T-helper 17 cell (primary cell): ENCODE results near the gene IGHMBP2. TPM values are rescaled to one million over a fixed set of nuclear protein-coding genes. Genes with fewer than 3 reads are reported as not detected.

ENCODE experiments used
- ATAC-seq: fragments of 150-1000 bp; cut with Tn5 transposase; 2 replicates; pipeline ENCODE4 v1.10.0; 2021; ENCODE audit warnings: mild to moderate bottlenecking, moderate library complexity
- DNase-seq, 3 donors: peaks; one replicate each; pipeline versions ENCODE4 v3.0.0 to v3.0.0-alpha.2; 2020 to 2021
- H3K9me3 ChIP-seq: one replicate; pipeline ENCODE4 v1.7.0; 2013; ENCODE audit warnings: low read length, mild to moderate bottlenecking; ENCODE audit not compliant: control insufficient read depth, poor library complexity, severe bottlenecking
- H3K27ac Mint-ChIP-seq: one replicate; pipeline ENCODE4 v1.8.0; 2022; ENCODE audit warnings: mild to moderate bottlenecking, moderate library complexity, mixed read lengths
- H3K27me3 Mint-ChIP-seq: one replicate; pipeline ENCODE4 v1.8.0; 2022; ENCODE audit warnings: mixed read lengths
- H3K36me3 Mint-ChIP-seq: one replicate; pipeline ENCODE4 v1.8.0; 2022; ENCODE audit warnings: low read depth, mixed read lengths
- H3K4me1 Mint-ChIP-seq: one replicate; pipeline ENCODE4 v1.8.0; 2022; ENCODE audit warnings: mild to moderate bottlenecking, mixed read lengths
- H3K4me3 Mint-ChIP-seq: one replicate; pipeline ENCODE4 v1.8.0; 2022; ENCODE audit warnings: mild to moderate bottlenecking, moderate library complexity, mixed read lengths
- total RNA-seq, 4 donors: library from RNA in 2 of 4; stranded (reverse) in 2 of 4; gene quantifications; one replicate each; pipeline ENCODE4 v1.2.3 and lab custom pipeline; 2022 to 2026

The IGHMBP2 gene
- total RNA-seq, 2 donors from 2014 or later = 27.5 to 28.4 TPM

GRCh38 chr11:68925611-68926010 lies 21.9 kb downstream of the IGHMBP2 start:
- H3K36me3 Mint-ChIP-seq = peaks cover 24% of the 10 kb centered on the region
- ATAC-seq (no peak), DNase-seq (no peak)
- peaks cover 3% of the 10 kb centered on the region for H3K4me1 Mint-ChIP-seq
- H3K4me3 Mint-ChIP-seq = no peak overlapping the region
- no peak overlapping the region for H3K27ac Mint-ChIP-seq
- H3K27me3 Mint-ChIP-seq = no peaks in the 10 kb centered on the region
- H3K9me3 ChIP-seq = peaks cover 7% of the 10 kb centered on the region

GRCh38 chr11:68927280-68928135 lies 23.8 kb downstream of the IGHMBP2 start:
- Mint-ChIP-seq H3K4me3 (no peak overlapping the region), H3K27me3 (no peaks in the 10 kb centered on the region), H3K4me1 (peaks cover 5% of the 10 kb centered on the region), H3K27ac (no peak overlapping the region), H3K36me3 (peaks cover 23% of the 10 kb centered on the region)
- ATAC-seq (no peak), DNase-seq (no peak)
- H3K9me3 ChIP-seq = peaks cover 7% of the 10 kb centered on the region

GRCh38 chr11:68928136-68928880 lies 24.6 kb downstream of the IGHMBP2 start:
- Mint-ChIP-seq H3K27me3 (no peaks in the 10 kb centered on the region), H3K27ac (no peak overlapping the region), H3K4me3 (no peak overlapping the region), H3K36me3 (peaks cover 18% of the 10 kb centered on the region), H3K4me1 (peaks cover 7% of the 10 kb centered on the region)
- no peak for ATAC-seq
- peaks cover 7% of the 10 kb centered on the region for H3K9me3 ChIP-seq
- DNase-seq = no peak

- Mint-ChIP-seq H3K4me3 (no peak overlapping the region), H3K27ac (no peak overlapping the region), H3K36me3 (peaks cover 12% of the 10 kb centered on the region), H3K4me1 (peaks cover 7% of the 10 kb centered on the region), H3K27me3 (no peaks in the 10 kb centered on the region)
- ATAC-seq = no peak
- no peak for DNase-seq
- peaks cover 7% of the 10 kb centered on the region for H3K9me3 ChIP-seq
Measured at GRCh38 chr11:68929135-68929534, 25.4 kb downstream of the IGHMBP2 start.

- ATAC-seq (no peak), DNase-seq (no peak)
- no peak overlapping the region for H3K27ac Mint-ChIP-seq
- H3K9me3 ChIP-seq = peaks cover 7% of the 10 kb centered on the region
- peaks cover 7% of the 10 kb centered on the region for H3K4me1 Mint-ChIP-seq
- H3K27me3 Mint-ChIP-seq = no peaks in the 10 kb centered on the region
- H3K36me3 Mint-ChIP-seq = peaks cover 12% of the 10 kb centered on the region
- no peak overlapping the region for H3K4me3 Mint-ChIP-seq
Measured at GRCh38 chr11:68929706-68930570, 26.2 kb downstream of the IGHMBP2 start.

GRCh38 chr11:68930991-68931855 lies 27.5 kb downstream of the IGHMBP2 start:
- no peak for ATAC-seq
- Mint-ChIP-seq H3K4me1 (peaks cover 7% of the 10 kb centered on the region), H3K27ac (peak overlapping the region; percentile 16), H3K27me3 (no peaks in the 10 kb centered on the region), H3K36me3 (peaks cover 9% of the 10 kb centered on the region), H3K4me3 (no peak overlapping the region)
- H3K9me3 ChIP-seq = no peaks in the 10 kb centered on the region
- DNase-seq = no peak

GRCh38 chr11:68931911-68932310 lies 28.2 kb downstream of the IGHMBP2 start:
- ATAC-seq = no peak
- H3K9me3 ChIP-seq = no peaks in the 10 kb centered on the region
- Mint-ChIP-seq H3K4me3 (no peak overlapping the region), H3K27ac (peak overlapping the region; percentile 61), H3K4me1 (peaks cover 7% of the 10 kb centered on the region), H3K36me3 (peaks cover 9% of the 10 kb centered on the region), H3K27me3 (no peaks in the 10 kb centered on the region)
- DNase-seq = no peak

- no peaks in the 10 kb centered on the region for H3K9me3 ChIP-seq
- H3K27ac Mint-ChIP-seq = peak overlapping the region; percentile 61
- DNase-seq = no peak
- no peak for ATAC-seq
- peaks cover 7% of the 10 kb centered on the region for H3K36me3 Mint-ChIP-seq
- H3K4me1 Mint-ChIP-seq = peaks cover 7% of the 10 kb centered on the region
- H3K27me3 Mint-ChIP-seq = no peaks in the 10 kb centered on the region
- no peak overlapping the region for H3K4me3 Mint-ChIP-seq
Measured at GRCh38 chr11:68932358-68932757, 28.7 kb downstream of the IGHMBP2 start.

GRCh38 chr11:68932933-68933577 lies 29.4 kb downstream of the IGHMBP2 start:
- no peak for DNase-seq
- peak overlapping the region; percentile 61 for H3K27ac Mint-ChIP-seq
- ATAC-seq = no peak
- H3K27me3 Mint-ChIP-seq = no peaks in the 10 kb centered on the region
- peaks cover 7% of the 10 kb centered on the region for H3K4me1 Mint-ChIP-seq
- no peak overlapping the region for H3K4me3 Mint-ChIP-seq
- H3K36me3 Mint-ChIP-seq = peaks cover 7% of the 10 kb centered on the region
- H3K9me3 ChIP-seq = no peaks in the 10 kb centered on the region

- H3K36me3 Mint-ChIP-seq = peaks cover 8% of the 10 kb centered on the region
- H3K9me3 ChIP-seq = no peaks in the 10 kb centered on the region
- peaks cover 7% of the 10 kb centered on the region for H3K4me1 Mint-ChIP-seq
- no peaks in the 10 kb centered on the region for H3K27me3 Mint-ChIP-seq
- DNase-seq (no peak), ATAC-seq (no peak)
- no peak overlapping the region for H3K27ac Mint-ChIP-seq
- no peak overlapping the region for H3K4me3 Mint-ChIP-seq
Measured at GRCh38 chr11:68933605-68934320, 30.1 kb downstream of the IGHMBP2 start.

GRCh38 chr11:68934321-68934645 lies 30.6 kb downstream of the IGHMBP2 start:
- Mint-ChIP-seq H3K27me3 (no peaks in the 10 kb centered on the region), H3K4me3 (no peak overlapping the region), H3K27ac (no peak overlapping the region), H3K36me3 (peaks cover 10% of the 10 kb centered on the region), H3K4me1 (peaks cover 7% of the 10 kb centered on the region)
- H3K9me3 ChIP-seq = no peaks in the 10 kb centered on the region
- DNase-seq (no peak), ATAC-seq (no peak)
